Measurements from ENCODE around the gene LYZL4.

LYZL4 gene

GRCh38 chr3:42440924-42441323 is 30.5 kb upstream of the LYZL4 start:
- H3K27me3 Mint-ChIP-seq, result peaks cover 7 to 69% of the 10 kb centered on the region in 2 donors
- no peak overlapping the region for H3K4me3 Mint-ChIP-seq
- no peaks in the 10 kb centered on the region for H3K36me3 Mint-ChIP-seq (ENCODE audit: insufficient read depth)
- H3K9me3 Mint-ChIP-seq, result no peaks in the 10 kb centered on the region
- ATAC-seq (replicated peaks) (no peak), DNase-seq (no peak)
- H3K27ac Mint-ChIP-seq, result no peak overlapping the region
- peaks cover 0 to 2% of the 10 kb centered on the region in 2 donors for H3K4me1 Mint-ChIP-seq (ENCODE audit: low read depth in 2 of 2)

- peaks cover 0 to 2% of the 10 kb centered on the region in 2 donors for H3K4me1 Mint-ChIP-seq (ENCODE audit: low read depth in 2 of 2)
- H3K27me3 Mint-ChIP-seq, result peaks cover 6 to 59% of the 10 kb centered on the region in 2 donors
- ATAC-seq (replicated peaks) (no peak), DNase-seq (no peak)
- no peaks in the 10 kb centered on the region for H3K9me3 Mint-ChIP-seq
- no peak overlapping the region for H3K4me3 Mint-ChIP-seq
- no peak overlapping the region for H3K27ac Mint-ChIP-seq
- H3K36me3 Mint-ChIP-seq (ENCODE audit: insufficient read depth), result no peaks in the 10 kb centered on the region
Measured at GRCh38 chr3:42439261-42440115, 29.1 kb upstream of the LYZL4 start.

- no peak overlapping the region for H3K27ac Mint-ChIP-seq
- no peak overlapping the region for H3K4me3 Mint-ChIP-seq
- no peaks in the 10 kb centered on the region for H3K36me3 Mint-ChIP-seq (ENCODE audit: insufficient read depth)
- DNase-seq, result no peak
- peaks cover 6 to 59% of the 10 kb centered on the region in 2 donors for H3K27me3 Mint-ChIP-seq
- H3K4me1 Mint-ChIP-seq (ENCODE audit: low read depth in 2 of 2), result peaks cover 0 to under 1% of the 10 kb centered on the region in 2 donors
- ATAC-seq (replicated peaks), result no peak
- no peaks in the 10 kb centered on the region for H3K9me3 Mint-ChIP-seq
Measured at GRCh38 chr3:42438758-42439157, 28.3 kb upstream of the LYZL4 start.

- Mint-ChIP-seq H3K9me3 (no peaks in the 10 kb centered on the region), H3K4me3 (no peak overlapping the region), H3K36me3 (ENCODE audit: insufficient read depth) (no peaks in the 10 kb centered on the region), H3K27ac (no peak overlapping the region), H3K27me3 (peaks cover 9 to 56% of the 10 kb centered on the region in 2 donors), H3K4me1 (ENCODE audit: low read depth in 2 of 2) (no peaks in the 10 kb centered on the region)
- DNase-seq (no peak), ATAC-seq (replicated peaks) (no peak)
Measured at GRCh38 chr3:42438193-42438592, 27.8 kb upstream of the LYZL4 start.

- Mint-ChIP-seq H3K27ac (no peak overlapping the region), H3K4me3 (no peak overlapping the region), H3K9me3 (peaks cover 4 to 8% of the 10 kb centered on the region in 2 donors), H3K27me3 (peaks cover 38 to 60% of the 10 kb centered on the region in 2 donors), H3K4me1 (ENCODE audit: low read depth in 2 of 2) (no peaks in the 10 kb centered on the region), H3K36me3 (ENCODE audit: insufficient read depth) (no peaks in the 10 kb centered on the region)
- ATAC-seq (replicated peaks) (no peak), DNase-seq (no peak)
Measured at GRCh38 chr3:42434777-42435380, 24.5 kb upstream of the LYZL4 start.

- Mint-ChIP-seq H3K4me3 (no peak overlapping the region), H3K9me3 (peaks cover 4 to 8% of the 10 kb centered on the region in 2 donors)
- DNase-seq, result no peak
Measured at GRCh38 chr3:42432485-42432884, 22.1 kb upstream of the LYZL4 start.

GRCh38 chr3:42430781-42431532 is 20.5 kb upstream of the LYZL4 start:
- Mint-ChIP-seq H3K4me3 (no peak overlapping the region), H3K36me3 (ENCODE audit: insufficient read depth) (no peaks in the 10 kb centered on the region), H3K27me3 (peaks cover 63 to 76% of the 10 kb centered on the region in 2 donors)

More at GRCh38 chr3:42432485-42432884, 22.1 kb upstream of the LYZL4 start:
- ATAC-seq (replicated peaks), result no peak
- H3K4me1 Mint-ChIP-seq (ENCODE audit: low read depth in 2 of 2), result no peaks in the 10 kb centered on the region
- H3K27ac Mint-ChIP-seq, result no peak overlapping the region
- no peaks in the 10 kb centered on the region for H3K36me3 Mint-ChIP-seq (ENCODE audit: insufficient read depth)
- peaks cover 58 to 77% of the 10 kb centered on the region in 2 donors for H3K27me3 Mint-ChIP-seq

GRCh38 chr3:42428830-42429229 is 18.4 kb upstream of the LYZL4 start:
- Mint-ChIP-seq H3K4me3 (no peak overlapping the region), H3K27me3 (peaks cover 61 to 66% of the 10 kb centered on the region in 2 donors), H3K27ac (no peak overlapping the region), H3K9me3 (peaks cover 4 to 8% of the 10 kb centered on the region in 2 donors), H3K4me1 (ENCODE audit: low read depth in 2 of 2) (no peaks in the 10 kb centered on the region), H3K36me3 (ENCODE audit: insufficient read depth) (no peaks in the 10 kb centered on the region)
- no peak for ATAC-seq (replicated peaks)
- DNase-seq, result no peak

More at GRCh38 chr3:42430781-42431532, 20.5 kb upstream of the LYZL4 start:
- no peak for DNase-seq
- H3K9me3 Mint-ChIP-seq, result peaks cover 4 to 8% of the 10 kb centered on the region in 2 donors
- ATAC-seq (replicated peaks), result no peak
- no peaks in the 10 kb centered on the region for H3K4me1 Mint-ChIP-seq (ENCODE audit: low read depth in 2 of 2)
- no peak overlapping the region for H3K27ac Mint-ChIP-seq

- H3K4me1 Mint-ChIP-seq (ENCODE audit: low read depth in 2 of 2), result no peaks in the 10 kb centered on the region
- no peaks in the 10 kb centered on the region for H3K9me3 Mint-ChIP-seq
- no peak overlapping the region for H3K4me3 Mint-ChIP-seq
- DNase-seq, result no peak
- H3K27ac Mint-ChIP-seq, result no peak overlapping the region
- no peaks in the 10 kb centered on the region for H3K36me3 Mint-ChIP-seq (ENCODE audit: insufficient read depth)
- ATAC-seq (replicated peaks), result no peak
- H3K27me3 Mint-ChIP-seq, result peaks cover 38 to 52% of the 10 kb centered on the region in 2 donors
Measured at GRCh38 chr3:42425736-42426407, 15.5 kb upstream of the LYZL4 start.

- no peaks in the 10 kb centered on the region for H3K4me1 Mint-ChIP-seq (ENCODE audit: low read depth in 2 of 2)
- no peaks in the 10 kb centered on the region for H3K9me3 Mint-ChIP-seq
- H3K36me3 Mint-ChIP-seq (ENCODE audit: insufficient read depth), result no peaks in the 10 kb centered on the region
- ATAC-seq (replicated peaks) (no peak), DNase-seq (no peak)
- peaks cover 30 to 50% of the 10 kb centered on the region in 2 donors for H3K27me3 Mint-ChIP-seq
- H3K4me3 Mint-ChIP-seq, result no peak overlapping the region
- H3K27ac Mint-ChIP-seq, result no peak overlapping the region
Measured at GRCh38 chr3:42424911-42425310, 14.5 kb upstream of the LYZL4 start.

GRCh38 chr3:42421818-42422796 is 11.7 kb upstream of the LYZL4 start:
- H3K36me3 Mint-ChIP-seq (ENCODE audit: insufficient read depth), result no peaks in the 10 kb centered on the region
- H3K27me3 Mint-ChIP-seq, result peaks cover 6 to 26% of the 10 kb centered on the region in 2 donors
- DNase-seq (no peak), ATAC-seq (replicated peaks) (no peak)
- H3K9me3 Mint-ChIP-seq, result no peaks in the 10 kb centered on the region
- no peak overlapping the region for H3K27ac Mint-ChIP-seq
- no peaks in the 10 kb centered on the region for H3K4me1 Mint-ChIP-seq (ENCODE audit: low read depth in 2 of 2)
- H3K4me3 Mint-ChIP-seq, result no peak overlapping the region

- DNase-seq (no peak), ATAC-seq (replicated peaks) (no peak)
- H3K9me3 Mint-ChIP-seq, result no peaks in the 10 kb centered on the region
- no peak overlapping the region for H3K4me3 Mint-ChIP-seq
- peaks cover 23 to 50% of the 10 kb centered on the region in 2 donors for H3K27me3 Mint-ChIP-seq
- H3K4me1 Mint-ChIP-seq (ENCODE audit: low read depth in 2 of 2), result no peaks in the 10 kb centered on the region
- H3K36me3 Mint-ChIP-seq (ENCODE audit: insufficient read depth), result no peaks in the 10 kb centered on the region
- H3K27ac Mint-ChIP-seq, result no peak overlapping the region
Measured at GRCh38 chr3:42419563-42419962, 9.2 kb upstream of the LYZL4 start.
